Lower leg skin (tissue), 3 donors: ENCODE measurements around the gene CYRIA.

Experiments
- POLR2A ChIP-seq, 2 donors: fragments of 450-650 bp; IDR thresholded peaks; one replicate each; pipeline ENCODE4 v1.6.1; 2016 to 2017; ENCODE audit warnings: antibody characterized with exemption in 2 of 2, mild to moderate bottlenecking in 1 of 2, moderate library complexity in 1 of 2
- TF ChIP-seq, protein P1 (sequence below), 3 donors: fragments of 450-650 bp; IDR thresholded peaks; one replicate each; pipeline ENCODE4 v1.5.1; 2016; ENCODE audit warnings: antibody characterized with exemption in 3 of 3, mild to moderate bottlenecking in 3 of 3, moderate library complexity in 2 of 3

DNA sequence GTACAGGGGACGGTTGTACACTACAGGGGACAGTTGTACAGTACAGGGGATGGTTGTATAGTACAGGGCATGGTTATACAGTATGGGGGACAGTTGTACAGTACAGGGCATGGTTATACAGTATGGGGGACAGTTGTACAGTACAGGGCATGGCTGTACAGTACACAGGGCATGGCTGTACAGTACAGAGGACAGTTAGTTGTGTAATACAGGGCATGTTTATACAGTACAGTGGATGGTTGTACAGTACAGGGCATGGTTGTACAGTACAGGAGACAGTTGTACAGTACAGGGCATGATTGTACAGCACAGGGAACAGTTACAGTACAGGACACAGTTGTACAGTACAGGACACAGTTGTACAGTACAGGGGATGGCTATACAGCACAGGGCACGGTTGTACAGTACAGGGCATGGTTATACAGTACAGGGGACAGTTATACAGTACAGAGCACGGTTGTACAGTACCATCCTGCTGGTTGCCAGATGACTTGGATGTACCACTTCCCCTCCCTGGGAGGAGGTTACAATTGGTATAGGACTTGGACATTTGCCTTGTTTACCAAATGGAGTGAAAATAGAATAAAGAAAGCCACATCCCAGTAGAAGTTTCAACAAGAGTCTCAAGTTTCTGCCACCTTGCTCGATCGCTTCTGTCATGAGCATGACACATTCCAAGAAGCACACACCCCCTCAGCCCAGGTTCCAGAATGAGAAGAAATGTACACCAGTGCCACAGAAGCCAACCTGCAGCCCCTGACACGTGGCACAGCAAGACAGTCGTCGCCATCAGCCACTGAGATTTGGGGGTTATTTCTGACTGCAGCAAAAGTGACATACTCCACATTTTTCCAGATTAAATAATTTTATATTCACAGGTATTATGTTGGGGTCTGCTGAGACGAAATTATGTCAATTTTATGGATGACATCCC lies 16.0 kb downstream of the CYRIA start:
- TF ChIP-seq, protein P1, sequence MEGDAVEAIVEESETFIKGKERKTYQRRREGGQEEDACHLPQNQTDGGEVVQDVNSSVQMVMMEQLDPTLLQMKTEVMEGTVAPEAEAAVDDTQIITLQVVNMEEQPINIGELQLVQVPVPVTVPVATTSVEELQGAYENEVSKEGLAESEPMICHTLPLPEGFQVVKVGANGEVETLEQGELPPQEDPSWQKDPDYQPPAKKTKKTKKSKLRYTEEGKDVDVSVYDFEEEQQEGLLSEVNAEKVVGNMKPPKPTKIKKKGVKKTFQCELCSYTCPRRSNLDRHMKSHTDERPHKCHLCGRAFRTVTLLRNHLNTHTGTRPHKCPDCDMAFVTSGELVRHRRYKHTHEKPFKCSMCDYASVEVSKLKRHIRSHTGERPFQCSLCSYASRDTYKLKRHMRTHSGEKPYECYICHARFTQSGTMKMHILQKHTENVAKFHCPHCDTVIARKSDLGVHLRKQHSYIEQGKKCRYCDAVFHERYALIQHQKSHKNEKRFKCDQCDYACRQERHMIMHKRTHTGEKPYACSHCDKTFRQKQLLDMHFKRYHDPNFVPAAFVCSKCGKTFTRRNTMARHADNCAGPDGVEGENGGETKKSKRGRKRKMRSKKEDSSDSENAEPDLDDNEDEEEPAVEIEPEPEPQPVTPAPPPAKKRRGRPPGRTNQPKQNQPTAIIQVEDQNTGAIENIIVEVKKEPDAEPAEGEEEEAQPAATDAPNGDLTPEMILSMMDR (IDR thresholded peaks at IDR 0.05): no peak
- TF ChIP-seq POLR2A (IDR thresholded peaks at IDR 0.05): no peak
